GM18868 (cell line): ENCODE measurements around the gene BNIP5.
"Not testable (repeated sequence)": the region's sequence is repeated elsewhere in the genome, so short reads cannot be mapped to it uniquely, and the experiment has no call there.

Experiments
- ATAC-seq: cut with Tn5 transposase; IDR thresholded peaks from one replicate; pipeline ENCODE4 v1.9.1; 2021; ENCODE audit warnings: mild to moderate bottlenecking, moderate library complexity; ENCODE audit not compliant: unreplicated experiment

BNIP5 gene

GRCh38 chr6:36345681-36346466, 9.2 kb upstream of the BNIP5 start:
- ATAC-seq: no peak

GRCh38 chr6:36343109-36343680, 6.5 kb upstream of the BNIP5 start:
- ATAC-seq: no peak

GRCh38 chr6:36340618-36341454, 4.1 kb upstream of the BNIP5 start:
- ATAC-seq: no peak

GRCh38 chr6:36340306-36340617, 3.6 kb upstream of the BNIP5 start:
- no peak for ATAC-seq

- ATAC-seq: no peak
These were observed 2.5 kb upstream of the BNIP5 start for GRCh38 chr6:36339146-36339545.

GRCh38 chr6:36338223-36338622, 1.5 kb upstream of the BNIP5 start:
- ATAC-seq: not testable (repeated sequence)

- ATAC-seq: no peak
These were observed 1.1 kb upstream of the BNIP5 start for GRCh38 chr6:36337814-36338213.

- no peak for ATAC-seq
These were observed 429 bp downstream of the BNIP5 start for GRCh38 chr6:36336208-36336710.

- no peak for ATAC-seq
These were observed 1.1 kb downstream of the BNIP5 start for GRCh38 chr6:36335465-36336207.

- ATAC-seq: no peak
These were observed 1.7 kb downstream of the BNIP5 start for GRCh38 chr6:36334832-36335459.

GRCh38 chr6:36333931-36334725, 2.6 kb downstream of the BNIP5 start:
- ATAC-seq: no peak

GRCh38 chr6:36333171-36333895, 3.4 kb downstream of the BNIP5 start:
- ATAC-seq: no peak

- ATAC-seq: no peak
These were observed 5.3 kb downstream of the BNIP5 start for GRCh38 chr6:36331381-36331780.

- ATAC-seq: no peak
These were observed 6.3 kb downstream of the BNIP5 start for GRCh38 chr6:36330366-36330765.

- ATAC-seq: no peak
These were observed 6.8 kb downstream of the BNIP5 start for GRCh38 chr6:36329798-36330291.

GRCh38 chr6:36328600-36328999, 8.1 kb downstream of the BNIP5 start:
- no peak for ATAC-seq

GRCh38 chr6:36327919-36328236, 8.8 kb downstream of the BNIP5 start:
- ATAC-seq: no peak

- ATAC-seq: no peak
These were observed 9.3 kb downstream of the BNIP5 start for GRCh38 chr6:36327226-36327918.
